WTC11 (cell line): ENCODE measurements around the gene HDC. TPM values are rescaled to one million over a fixed set of nuclear protein-coding genes. Genes with fewer than 3 reads are reported as not detected.

Experiments used
- ATAC-seq: fragments of 200-7000 bp; cut with Tn5 transposase; 2 replicates; pipeline ENCODE4 v1.10.0; 2021; ENCODE audit warnings: mild to moderate bottlenecking, moderate library complexity
- CTCF ChIA-PET: fragments of 300-600 bp; sonication (Branson Sonifier 250); formaldehyde crosslinking; loops from one replicate; lab custom pipeline; 2021; ENCODE audit warnings: antibody characterized with exemption; lab: Charles Lee
- POLR2A ChIA-PET: fragments of 350-600 bp; sonication (Branson Sonifier 250); formaldehyde crosslinking; loops from one replicate; lab custom pipeline; 2021; ENCODE audit warnings: antibody characterized with exemption; lab: Charles Lee
- DNase-seq: peaks from one replicate; pipeline ENCODE4 v3.0.0; 2021; ENCODE audit warnings: low spot score
- H3K27ac Mint-ChIP-seq: 2 replicates; pipeline ENCODE4 v1.8.0; 2021; ENCODE audit warnings: mixed read lengths
- H3K27me3 Mint-ChIP-seq: 2 replicates; pipeline ENCODE4 v1.8.0; 2021; ENCODE audit warnings: low read depth, mild to moderate bottlenecking, moderate library complexity, mixed read lengths
- H3K36me3 Mint-ChIP-seq: 2 replicates; pipeline ENCODE4 v1.8.0; 2021; ENCODE audit warnings: mixed read lengths
- H3K4me1 Mint-ChIP-seq: 2 replicates; pipeline ENCODE4 v1.8.0; 2022; ENCODE audit warnings: mixed read lengths
- H3K4me3 Mint-ChIP-seq: 2 replicates; pipeline ENCODE4 v1.8.0; 2021; ENCODE audit warnings: mild to moderate bottlenecking, moderate library complexity, mixed read lengths
- H3K9me3 Mint-ChIP-seq: 2 replicates; pipeline ENCODE4 v1.8.0; 2021; ENCODE audit warnings: mixed read lengths
- ATF6 ChIP-seq: sonication (generic); formaldehyde crosslinking; IDR thresholded peaks from 2 replicates; pipeline ENCODE4 v1.8.1; 2023; ENCODE audit warnings: mild to moderate bottlenecking, missing genetic modification reagents
- CREB1 ChIP-seq: sonication (generic); formaldehyde crosslinking; IDR thresholded peaks from 2 replicates; pipeline ENCODE4 v1.8.0; 2023; ENCODE audit warnings: mild to moderate bottlenecking, missing genetic modification reagents
- FOXK1 ChIP-seq: sonication (generic); formaldehyde crosslinking; IDR thresholded peaks from 2 replicates; pipeline ENCODE4 v1.8.0; 2022; ENCODE audit warnings: mild to moderate bottlenecking, moderate library complexity, missing genetic modification reagents
- GTF2I ChIP-seq: fragments of 250-450 bp; sonication (Bioruptor Pico); conservative IDR thresholded peaks from 2 replicates; pipeline ENCODE4 v1.4.0; 2021; ENCODE audit warnings: mild to moderate bottlenecking
- NFE2L1 ChIP-seq: sonication (generic); formaldehyde crosslinking; IDR thresholded peaks from 2 replicates; pipeline ENCODE4 v1.8.1; 2023; ENCODE audit warnings: missing genetic modification reagents
- NR2C2 ChIP-seq: sonication (generic); formaldehyde crosslinking; IDR thresholded peaks from 2 replicates; pipeline ENCODE4 v1.8.0; 2022; ENCODE audit warnings: mild to moderate bottlenecking, missing genetic modification reagents
- TCF7 ChIP-seq: sonication (generic); formaldehyde crosslinking; IDR thresholded peaks from 2 replicates; pipeline ENCODE4 v1.8.0; 2022; ENCODE audit warnings: mild to moderate bottlenecking, low read depth, missing genetic modification reagents, moderate library complexity
- ZNF396 ChIP-seq: fragments of 250-450 bp; sonication (Bioruptor Pico); IDR thresholded peaks from 2 replicates; pipeline ENCODE4 v1.8.0; 2021; ENCODE audit warnings: mild to moderate bottlenecking, moderate library complexity, borderline replicate concordance
- ZNF416 ChIP-seq: fragments of 250-450 bp; sonication (Bioruptor Pico); IDR thresholded peaks from 2 replicates; pipeline ENCODE4 v1.9.0; 2021; ENCODE audit warnings: mild to moderate bottlenecking, inconsistent platforms
- total RNA-seq: library from RNA; stranded (reverse); gene quantifications from 3 replicates; pipeline ENCODE4 v1.2.3, GENCODE V29; 2021
- TF ChIP-seq, protein P1 (sequence below): fragments of 250-450 bp; sonication (Bioruptor Pico); IDR thresholded peaks from 2 replicates; pipeline ENCODE4 v1.9.0; 2021; ENCODE audit warnings: mild to moderate bottlenecking
- TF ChIP-seq, protein P2 (sequence below): fragments of 250-450 bp; sonication (Bioruptor Pico); IDR thresholded peaks from 2 replicates; pipeline ENCODE4 v1.9.0; 2021; ENCODE audit warnings: mild to moderate bottlenecking, borderline replicate concordance
- TF ChIP-seq, protein P3 (sequence below): sonication (generic); formaldehyde crosslinking; IDR thresholded peaks from 2 replicates; pipeline ENCODE4 v1.8.0; 2022; ENCODE audit warnings: missing genetic modification reagents

Gene HDC
- total RNA-seq, 1 experiment from 2014 or later: not detected

DNA sequence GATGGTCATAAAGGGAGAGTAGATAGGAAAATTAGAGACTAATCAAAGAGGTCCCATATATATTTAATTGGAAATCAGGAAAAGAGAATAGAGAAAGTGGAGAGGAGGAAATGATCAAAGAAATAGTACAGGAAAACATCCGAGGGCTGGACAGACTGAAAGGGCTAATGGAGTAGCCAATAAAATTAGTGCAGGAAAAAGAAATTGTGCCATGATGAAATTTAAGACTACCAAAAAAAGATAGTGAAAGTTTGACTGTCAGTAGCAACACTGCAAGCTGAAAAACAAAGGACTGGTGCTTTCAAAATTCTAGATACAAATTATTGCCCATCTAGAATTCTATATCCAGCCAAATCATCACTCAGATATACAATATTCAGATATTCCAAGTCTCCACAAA lies 47.2 kb downstream of the HDC start (continued):
- TF ChIP-seq ATF6: no peak
- TF ChIP-seq, protein P1, sequence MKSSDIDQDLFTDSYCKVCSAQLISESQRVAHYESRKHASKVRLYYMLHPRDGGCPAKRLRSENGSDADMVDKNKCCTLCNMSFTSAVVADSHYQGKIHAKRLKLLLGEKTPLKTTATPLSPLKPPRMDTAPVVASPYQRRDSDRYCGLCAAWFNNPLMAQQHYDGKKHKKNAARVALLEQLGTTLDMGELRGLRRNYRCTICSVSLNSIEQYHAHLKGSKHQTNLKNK (CRISPR knock-in tag): no peak

DNA sequence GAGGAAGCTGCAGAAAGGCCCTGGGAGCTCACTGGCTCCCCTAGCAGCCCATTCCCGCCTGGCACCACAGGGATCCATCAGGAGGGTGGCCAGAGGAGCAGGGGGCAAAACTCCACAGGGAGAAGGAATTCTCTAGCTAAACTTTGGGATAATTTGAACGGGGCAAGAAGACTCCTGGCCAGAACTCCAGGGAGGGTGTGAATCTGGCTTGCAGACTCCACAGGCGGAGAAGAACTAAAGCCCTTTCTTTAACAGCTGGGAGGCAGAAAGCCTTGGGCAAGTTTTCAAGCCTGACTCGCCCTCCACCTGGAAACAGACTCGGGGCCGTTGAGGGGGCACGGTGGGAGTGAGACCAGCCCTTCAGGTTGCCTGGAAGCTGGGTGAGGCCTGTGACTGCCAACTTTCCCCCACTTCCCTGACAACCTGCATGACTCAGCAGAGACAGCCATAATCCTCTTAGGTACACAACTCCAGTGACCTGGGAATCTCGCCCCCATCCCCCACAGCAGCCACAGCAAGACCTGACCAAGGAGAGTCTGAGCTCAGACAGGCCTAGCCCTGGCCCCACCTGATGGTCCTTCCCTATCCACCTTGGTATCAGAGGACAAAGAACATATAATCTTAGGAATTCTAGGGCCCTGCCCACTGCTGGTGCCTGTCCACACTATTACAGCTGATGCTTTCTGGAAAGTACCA lies 54.9 kb downstream of the HDC start:
- Mint-ChIP-seq H3K27me3 (no peaks in the 10 kb centered on the region), H3K27ac (no peak overlapping the region), H3K9me3 (peaks cover 35% of the 10 kb centered on the region)
- ChIA-PET POLR2A (interaction anchor here (1.1 kb wide), 1 partner anchor 19 kb away, joined by 4 read pairs; no protein-coding TSS in a partner anchor), CTCF (interaction anchor here (0.7 to 0.9 kb wide), 2 partner anchors 30 to 83 kb away, joined by 3 read pairs; no protein-coding TSS in a partner anchor)
- DNase-seq: no peak
- no peak for ATAC-seq
- TF ChIP-seq TCF7 (CRISPR knock-in tag) (no peak), NFE2L1 (CRISPR knock-in tag) (0 out of 2 replicates have a peak, but pooled peaks have one; percentile 55)
- TF ChIP-seq, all 79 proteins: peak for 1
- Mint-ChIP-seq H3K4me3 (no peak overlapping the region), H3K4me1 (peaks cover 8% of the 10 kb centered on the region; the same call in 1 of the 2 replicates), H3K36me3 (peaks cover 18% of the 10 kb centered on the region)

DNA sequence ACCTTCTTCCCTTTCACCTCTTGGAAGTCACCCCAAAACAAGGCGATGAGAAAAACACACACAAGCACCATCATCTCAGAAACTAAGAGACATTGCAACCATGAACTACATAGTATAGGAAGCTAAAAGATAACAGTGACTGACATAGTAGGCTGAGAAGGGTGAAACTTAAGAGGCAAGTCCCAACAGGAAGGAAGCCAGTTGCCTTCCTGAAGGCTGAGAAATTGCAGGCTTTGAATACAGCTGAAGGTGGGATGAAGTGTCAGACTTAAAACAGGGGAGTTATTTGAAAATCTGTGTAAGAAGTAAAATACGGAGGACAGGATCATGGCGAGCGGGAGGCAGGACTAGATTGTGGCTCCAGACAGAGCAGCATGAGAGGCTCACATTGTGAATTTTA lies 55.7 kb downstream of the HDC start:
- Mint-ChIP-seq H3K27ac (no peak overlapping the region; the same call in 1 of the 2 replicates), H3K36me3 (peaks cover 18% of the 10 kb centered on the region), H3K27me3 (no peaks in the 10 kb centered on the region), H3K4me1 (peaks cover 8% of the 10 kb centered on the region; the same call in 1 of the 2 replicates), H3K9me3 (peaks cover 29% of the 10 kb centered on the region), H3K4me3 (no peak overlapping the region)
- DNase-seq (no peak), ATAC-seq (no peak)
- POLR2A ChIA-PET: no interaction called here
- TF ChIP-seq ZNF396 (CRISPR knock-in tag) (no peak), ZNF416 (CRISPR knock-in tag) (no peak), CREB1 (CRISPR knock-in tag) (no peak), NR2C2 (no peak), FOXK1 (CRISPR knock-in tag) (no peak), GTF2I (CRISPR knock-in tag) (no peak)
- TF ChIP-seq, protein P2, sequence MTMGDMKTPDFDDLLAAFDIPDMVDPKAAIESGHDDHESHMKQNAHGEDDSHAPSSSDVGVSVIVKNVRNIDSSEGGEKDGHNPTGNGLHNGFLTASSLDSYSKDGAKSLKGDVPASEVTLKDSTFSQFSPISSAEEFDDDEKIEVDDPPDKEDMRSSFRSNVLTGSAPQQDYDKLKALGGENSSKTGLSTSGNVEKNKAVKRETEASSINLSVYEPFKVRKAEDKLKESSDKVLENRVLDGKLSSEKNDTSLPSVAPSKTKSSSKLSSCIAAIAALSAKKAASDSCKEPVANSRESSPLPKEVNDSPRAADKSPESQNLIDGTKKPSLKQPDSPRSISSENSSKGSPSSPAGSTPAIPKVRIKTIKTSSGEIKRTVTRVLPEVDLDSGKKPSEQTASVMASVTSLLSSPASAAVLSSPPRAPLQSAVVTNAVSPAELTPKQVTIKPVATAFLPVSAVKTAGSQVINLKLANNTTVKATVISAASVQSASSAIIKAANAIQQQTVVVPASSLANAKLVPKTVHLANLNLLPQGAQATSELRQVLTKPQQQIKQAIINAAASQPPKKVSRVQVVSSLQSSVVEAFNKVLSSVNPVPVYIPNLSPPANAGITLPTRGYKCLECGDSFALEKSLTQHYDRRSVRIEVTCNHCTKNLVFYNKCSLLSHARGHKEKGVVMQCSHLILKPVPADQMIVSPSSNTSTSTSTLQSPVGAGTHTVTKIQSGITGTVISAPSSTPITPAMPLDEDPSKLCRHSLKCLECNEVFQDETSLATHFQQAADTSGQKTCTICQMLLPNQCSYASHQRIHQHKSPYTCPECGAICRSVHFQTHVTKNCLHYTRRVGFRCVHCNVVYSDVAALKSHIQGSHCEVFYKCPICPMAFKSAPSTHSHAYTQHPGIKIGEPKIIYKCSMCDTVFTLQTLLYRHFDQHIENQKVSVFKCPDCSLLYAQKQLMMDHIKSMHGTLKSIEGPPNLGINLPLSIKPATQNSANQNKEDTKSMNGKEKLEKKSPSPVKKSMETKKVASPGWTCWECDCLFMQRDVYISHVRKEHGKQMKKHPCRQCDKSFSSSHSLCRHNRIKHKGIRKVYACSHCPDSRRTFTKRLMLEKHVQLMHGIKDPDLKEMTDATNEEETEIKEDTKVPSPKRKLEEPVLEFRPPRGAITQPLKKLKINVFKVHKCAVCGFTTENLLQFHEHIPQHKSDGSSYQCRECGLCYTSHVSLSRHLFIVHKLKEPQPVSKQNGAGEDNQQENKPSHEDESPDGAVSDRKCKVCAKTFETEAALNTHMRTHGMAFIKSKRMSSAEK (CRISPR knock-in tag): no peak
- TF ChIP-seq, protein P3, sequence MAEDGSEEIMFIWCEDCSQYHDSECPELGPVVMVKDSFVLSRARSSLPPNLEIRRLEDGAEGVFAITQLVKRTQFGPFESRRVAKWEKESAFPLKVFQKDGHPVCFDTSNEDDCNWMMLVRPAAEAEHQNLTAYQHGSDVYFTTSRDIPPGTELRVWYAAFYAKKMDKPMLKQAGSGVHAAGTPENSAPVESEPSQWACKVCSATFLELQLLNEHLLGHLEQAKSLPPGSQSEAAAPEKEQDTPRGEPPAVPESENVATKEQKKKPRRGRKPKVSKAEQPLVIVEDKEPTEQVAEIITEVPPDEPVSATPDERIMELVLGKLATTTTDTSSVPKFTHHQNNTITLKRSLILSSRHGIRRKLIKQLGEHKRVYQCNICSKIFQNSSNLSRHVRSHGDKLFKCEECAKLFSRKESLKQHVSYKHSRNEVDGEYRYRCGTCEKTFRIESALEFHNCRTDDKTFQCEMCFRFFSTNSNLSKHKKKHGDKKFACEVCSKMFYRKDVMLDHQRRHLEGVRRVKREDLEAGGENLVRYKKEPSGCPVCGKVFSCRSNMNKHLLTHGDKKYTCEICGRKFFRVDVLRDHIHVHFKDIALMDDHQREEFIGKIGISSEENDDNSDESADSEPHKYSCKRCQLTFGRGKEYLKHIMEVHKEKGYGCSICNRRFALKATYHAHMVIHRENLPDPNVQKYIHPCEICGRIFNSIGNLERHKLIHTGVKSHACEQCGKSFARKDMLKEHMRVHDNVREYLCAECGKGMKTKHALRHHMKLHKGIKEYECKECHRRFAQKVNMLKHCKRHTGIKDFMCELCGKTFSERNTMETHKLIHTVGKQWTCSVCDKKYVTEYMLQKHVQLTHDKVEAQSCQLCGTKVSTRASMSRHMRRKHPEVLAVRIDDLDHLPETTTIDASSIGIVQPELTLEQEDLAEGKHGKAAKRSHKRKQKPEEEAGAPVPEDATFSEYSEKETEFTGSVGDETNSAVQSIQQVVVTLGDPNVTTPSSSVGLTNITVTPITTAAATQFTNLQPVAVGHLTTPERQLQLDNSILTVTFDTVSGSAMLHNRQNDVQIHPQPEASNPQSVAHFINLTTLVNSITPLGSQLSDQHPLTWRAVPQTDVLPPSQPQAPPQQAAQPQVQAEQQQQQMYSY: peak; percentile 63
- CTCF ChIA-PET: interaction anchor here (0.9 kb wide), 1 partner anchor 82 kb away, joined by 3 read pairs; no protein-coding TSS in a partner anchor
